Measurements from ENCODE around the gene NIPBL.

GRCh38 chr5:36965179-36965578 is 88.6 kb downstream of the NIPBL start:
- TF ChIP-seq, protein P1, sequence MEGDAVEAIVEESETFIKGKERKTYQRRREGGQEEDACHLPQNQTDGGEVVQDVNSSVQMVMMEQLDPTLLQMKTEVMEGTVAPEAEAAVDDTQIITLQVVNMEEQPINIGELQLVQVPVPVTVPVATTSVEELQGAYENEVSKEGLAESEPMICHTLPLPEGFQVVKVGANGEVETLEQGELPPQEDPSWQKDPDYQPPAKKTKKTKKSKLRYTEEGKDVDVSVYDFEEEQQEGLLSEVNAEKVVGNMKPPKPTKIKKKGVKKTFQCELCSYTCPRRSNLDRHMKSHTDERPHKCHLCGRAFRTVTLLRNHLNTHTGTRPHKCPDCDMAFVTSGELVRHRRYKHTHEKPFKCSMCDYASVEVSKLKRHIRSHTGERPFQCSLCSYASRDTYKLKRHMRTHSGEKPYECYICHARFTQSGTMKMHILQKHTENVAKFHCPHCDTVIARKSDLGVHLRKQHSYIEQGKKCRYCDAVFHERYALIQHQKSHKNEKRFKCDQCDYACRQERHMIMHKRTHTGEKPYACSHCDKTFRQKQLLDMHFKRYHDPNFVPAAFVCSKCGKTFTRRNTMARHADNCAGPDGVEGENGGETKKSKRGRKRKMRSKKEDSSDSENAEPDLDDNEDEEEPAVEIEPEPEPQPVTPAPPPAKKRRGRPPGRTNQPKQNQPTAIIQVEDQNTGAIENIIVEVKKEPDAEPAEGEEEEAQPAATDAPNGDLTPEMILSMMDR (IDR thresholded peaks at IDR 0.05) = no peak
- TF ChIP-seq POLR2A (IDR thresholded peaks at IDR 0.05) = no peak
